ENCODE results near the gene ANKMY1.

Gene ANKMY1

GRCh38 chr2:240506406-240507059 is 51.3 kb downstream of the ANKMY1 start:
- Histone ChIP-seq H3K36me3 (ENCODE audit: control insufficient read depth, insufficient read depth, low read length) (no peaks in the 10 kb centered on the region), H3K27me3 (ENCODE audit: control insufficient read depth, insufficient read depth, low read length) (no peaks in the 10 kb centered on the region), H3K9me3 (ENCODE audit: control insufficient read depth, insufficient read depth, low read length) (no peaks in the 10 kb centered on the region), H3K9ac (ENCODE audit: low read depth, low read length) (no peak overlapping the region), H3K4me3 (ENCODE audit: low read depth, low read length) (no peak overlapping the region), H3K4me1 (ENCODE audit: control insufficient read depth, insufficient read depth, low read length) (no peaks in the 10 kb centered on the region)

- H3K4me3 ChIP-seq (ENCODE audit: low read depth, low read length), result no peak overlapping the region
- H3K36me3 ChIP-seq (ENCODE audit: control insufficient read depth, insufficient read depth, low read length), result no peaks in the 10 kb centered on the region
- no peaks in the 10 kb centered on the region for H3K9me3 ChIP-seq (ENCODE audit: control insufficient read depth, insufficient read depth, low read length)
- H3K9ac ChIP-seq (ENCODE audit: low read depth, low read length), result no peak overlapping the region
- no peaks in the 10 kb centered on the region for H3K4me1 ChIP-seq (ENCODE audit: control insufficient read depth, insufficient read depth, low read length)
- H3K27me3 ChIP-seq (ENCODE audit: control insufficient read depth, insufficient read depth, low read length), result no peaks in the 10 kb centered on the region
Observed at GRCh38 chr2:240505910-240506309, 51.9 kb downstream of the ANKMY1 start.

- H3K4me1 ChIP-seq (ENCODE audit: control insufficient read depth, insufficient read depth, low read length), result no peaks in the 10 kb centered on the region
Observed at GRCh38 chr2:240503848-240504247, 53.9 kb downstream of the ANKMY1 start.

GRCh38 chr2:240503375-240503774 is 54.4 kb downstream of the ANKMY1 start:
- Histone ChIP-seq H3K9me3 (ENCODE audit: control insufficient read depth, insufficient read depth, low read length) (no peaks in the 10 kb centered on the region), H3K4me1 (ENCODE audit: control insufficient read depth, insufficient read depth, low read length) (no peaks in the 10 kb centered on the region), H3K27me3 (ENCODE audit: control insufficient read depth, insufficient read depth, low read length) (no peaks in the 10 kb centered on the region), H3K4me3 (ENCODE audit: low read depth, low read length) (no peak overlapping the region), H3K36me3 (ENCODE audit: control insufficient read depth, insufficient read depth, low read length) (no peaks in the 10 kb centered on the region), H3K9ac (ENCODE audit: low read depth, low read length) (no peak overlapping the region)

More at GRCh38 chr2:240503848-240504247, 53.9 kb downstream of the ANKMY1 start:
- H3K9ac ChIP-seq (ENCODE audit: low read depth, low read length), result no peak overlapping the region
- H3K36me3 ChIP-seq (ENCODE audit: control insufficient read depth, insufficient read depth, low read length), result no peaks in the 10 kb centered on the region
- no peak overlapping the region for H3K4me3 ChIP-seq (ENCODE audit: low read depth, low read length)
- no peaks in the 10 kb centered on the region for H3K9me3 ChIP-seq (ENCODE audit: control insufficient read depth, insufficient read depth, low read length)
- H3K27me3 ChIP-seq (ENCODE audit: control insufficient read depth, insufficient read depth, low read length), result no peaks in the 10 kb centered on the region

- Histone ChIP-seq H3K36me3 (ENCODE audit: control insufficient read depth, insufficient read depth, low read length) (no peaks in the 10 kb centered on the region), H3K9ac (ENCODE audit: low read depth, low read length) (no peak overlapping the region), H3K4me1 (ENCODE audit: control insufficient read depth, insufficient read depth, low read length) (no peaks in the 10 kb centered on the region), H3K27me3 (ENCODE audit: control insufficient read depth, insufficient read depth, low read length) (no peaks in the 10 kb centered on the region), H3K9me3 (ENCODE audit: control insufficient read depth, insufficient read depth, low read length) (no peaks in the 10 kb centered on the region), H3K4me3 (ENCODE audit: low read depth, low read length) (no peak overlapping the region)
Observed at GRCh38 chr2:240502430-240503121, 55.2 kb downstream of the ANKMY1 start.

- Histone ChIP-seq H3K4me3 (ENCODE audit: low read depth, low read length) (no peak overlapping the region), H3K27me3 (ENCODE audit: control insufficient read depth, insufficient read depth, low read length) (no peaks in the 10 kb centered on the region), H3K4me1 (ENCODE audit: control insufficient read depth, insufficient read depth, low read length) (no peaks in the 10 kb centered on the region), H3K9ac (ENCODE audit: low read depth, low read length) (no peak overlapping the region), H3K36me3 (ENCODE audit: control insufficient read depth, insufficient read depth, low read length) (no peaks in the 10 kb centered on the region), H3K9me3 (ENCODE audit: control insufficient read depth, insufficient read depth, low read length) (no peaks in the 10 kb centered on the region)
Observed at GRCh38 chr2:240502059-240502429, 55.7 kb downstream of the ANKMY1 start.

GRCh38 chr2:240501531-240501991 is 56.2 kb downstream of the ANKMY1 start:
- Histone ChIP-seq H3K4me1 (ENCODE audit: control insufficient read depth, insufficient read depth, low read length) (no peaks in the 10 kb centered on the region), H3K27me3 (ENCODE audit: control insufficient read depth, insufficient read depth, low read length) (no peaks in the 10 kb centered on the region), H3K4me3 (ENCODE audit: low read depth, low read length) (no peak overlapping the region), H3K9ac (ENCODE audit: low read depth, low read length) (no peak overlapping the region), H3K36me3 (ENCODE audit: control insufficient read depth, insufficient read depth, low read length) (no peaks in the 10 kb centered on the region), H3K9me3 (ENCODE audit: control insufficient read depth, insufficient read depth, low read length) (no peaks in the 10 kb centered on the region)

- no peak overlapping the region for H3K9ac ChIP-seq (ENCODE audit: low read depth, low read length)
- H3K4me1 ChIP-seq (ENCODE audit: control insufficient read depth, insufficient read depth, low read length), result no peaks in the 10 kb centered on the region
- no peaks in the 10 kb centered on the region for H3K36me3 ChIP-seq (ENCODE audit: control insufficient read depth, insufficient read depth, low read length)
- H3K4me3 ChIP-seq (ENCODE audit: low read depth, low read length), result no peak overlapping the region
- H3K9me3 ChIP-seq (ENCODE audit: control insufficient read depth, insufficient read depth, low read length), result no peaks in the 10 kb centered on the region
- no peaks in the 10 kb centered on the region for H3K27me3 ChIP-seq (ENCODE audit: control insufficient read depth, insufficient read depth, low read length)
Observed at GRCh38 chr2:240500561-240501423, 57.0 kb downstream of the ANKMY1 start.

- Histone ChIP-seq H3K4me3 (ENCODE audit: low read depth, low read length) (no peak overlapping the region), H3K36me3 (ENCODE audit: control insufficient read depth, insufficient read depth, low read length) (no peaks in the 10 kb centered on the region), H3K9ac (ENCODE audit: low read depth, low read length) (no peak overlapping the region), H3K27me3 (ENCODE audit: control insufficient read depth, insufficient read depth, low read length) (no peaks in the 10 kb centered on the region), H3K9me3 (ENCODE audit: control insufficient read depth, insufficient read depth, low read length) (no peaks in the 10 kb centered on the region), H3K4me1 (ENCODE audit: control insufficient read depth, insufficient read depth, low read length) (no peaks in the 10 kb centered on the region)
Observed at GRCh38 chr2:240499309-240500301, 58.2 kb downstream of the ANKMY1 start.

GRCh38 chr2:240498958-240499260 is 58.9 kb downstream of the ANKMY1 start:
- H3K4me3 ChIP-seq (ENCODE audit: low read depth, low read length), result no peak overlapping the region
- H3K4me1 ChIP-seq (ENCODE audit: control insufficient read depth, insufficient read depth, low read length), result no peaks in the 10 kb centered on the region
- H3K36me3 ChIP-seq (ENCODE audit: control insufficient read depth, insufficient read depth, low read length), result no peaks in the 10 kb centered on the region
- no peaks in the 10 kb centered on the region for H3K27me3 ChIP-seq (ENCODE audit: control insufficient read depth, insufficient read depth, low read length)
- H3K9ac ChIP-seq (ENCODE audit: low read depth, low read length), result no peak overlapping the region
- no peaks in the 10 kb centered on the region for H3K9me3 ChIP-seq (ENCODE audit: control insufficient read depth, insufficient read depth, low read length)
